ENCODE measurements around the gene HMGB4. TPM values are rescaled to one million over a fixed set of nuclear protein-coding genes. Genes with fewer than 3 reads are reported as not detected.

Gene HMGB4, protein sequence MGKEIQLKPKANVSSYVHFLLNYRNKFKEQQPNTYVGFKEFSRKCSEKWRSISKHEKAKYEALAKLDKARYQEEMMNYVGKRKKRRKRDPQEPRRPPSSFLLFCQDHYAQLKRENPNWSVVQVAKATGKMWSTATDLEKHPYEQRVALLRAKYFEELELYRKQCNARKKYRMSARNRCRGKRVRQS
- not detected in 2 replicates for total RNA-seq (2014; rRNA removed; shearing (Covaris generic))

GRCh38 chr1:33863779-33864178, at the start of gene HMGB4:
Gene HMGB4 (plus strand): TSS chr1:33864079. CDS start chr1:33864192, 113 bp downstream.
- DNase-seq (ENCODE audit: low spot score), result no peak

DNA sequence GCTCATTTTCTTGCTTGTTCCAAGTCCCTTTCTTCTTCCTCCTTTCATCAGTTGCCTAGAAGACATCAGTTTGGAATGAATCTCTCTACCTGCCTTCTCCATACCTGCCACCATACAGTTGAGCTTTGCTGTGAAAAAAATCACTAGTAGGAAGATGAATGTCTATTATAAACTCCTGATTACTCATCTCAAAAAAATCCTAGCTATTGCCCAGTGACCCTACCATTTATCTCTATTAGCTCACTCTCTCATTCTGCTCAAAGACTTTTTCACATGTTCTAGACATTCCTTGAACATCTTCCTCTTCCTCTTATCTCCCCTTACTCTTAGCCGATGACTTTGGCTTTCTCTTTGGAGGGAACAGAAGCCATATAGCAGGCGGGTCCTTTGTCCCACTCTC, 49.7 kb upstream of the HMGB4 start:
- DNase-seq (ENCODE audit: low spot score), result peak; percentile 68

DNA sequence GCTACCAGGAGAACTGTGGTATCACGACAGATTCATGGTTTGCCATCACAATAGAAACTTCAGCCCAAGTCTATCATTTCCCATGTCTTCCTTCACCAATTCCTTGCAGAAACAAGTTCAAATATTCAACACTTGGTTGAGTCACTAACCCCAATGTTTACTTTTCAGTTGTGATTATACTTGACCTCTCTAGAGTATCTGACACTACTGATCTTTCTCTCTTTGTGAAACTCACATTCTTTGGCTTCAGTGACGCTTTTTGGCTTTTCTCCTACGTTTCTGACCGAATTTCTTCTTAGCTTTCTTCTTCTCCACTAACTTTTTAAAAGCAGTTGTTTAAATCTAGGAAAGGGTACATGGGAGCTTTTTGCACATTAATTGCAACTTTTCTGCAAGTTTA, 48.8 kb upstream of the HMGB4 start:
- DNase-seq (ENCODE audit: low spot score), result peak; percentile 69

- no peak for DNase-seq (ENCODE audit: low spot score)
These were observed 45.8 kb upstream of the HMGB4 start for GRCh38 chr1:33818071-33818470.

DNA sequence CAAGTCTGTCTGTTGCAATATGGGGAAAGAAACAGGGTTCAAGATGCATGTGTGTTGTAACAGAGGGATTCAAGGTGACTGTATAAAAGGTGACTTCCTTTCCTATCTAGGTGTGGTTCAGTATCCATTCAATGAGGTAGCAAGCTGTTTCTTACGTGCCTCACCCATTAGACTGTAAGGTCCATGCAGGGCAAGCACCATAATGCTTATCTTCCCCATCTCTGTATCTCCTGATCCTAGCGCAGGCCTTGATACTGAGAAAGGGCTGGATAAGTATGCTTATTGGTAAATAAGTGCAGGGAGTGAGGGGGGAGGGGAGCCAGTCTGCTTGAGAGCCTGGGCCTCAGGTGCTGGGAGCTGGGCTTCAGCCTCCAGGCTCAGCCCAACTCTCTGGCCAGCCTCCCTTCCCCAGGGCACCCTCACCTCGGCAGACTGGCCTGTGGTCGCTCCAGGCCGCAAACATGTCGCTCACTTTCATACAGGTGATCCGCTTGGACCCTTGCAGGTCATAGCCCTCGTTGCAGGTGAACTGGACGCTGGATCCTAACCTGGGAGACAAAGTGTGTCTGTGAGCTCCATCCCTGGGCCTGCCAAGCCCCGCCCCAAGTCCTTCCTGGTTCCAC, 44.5 kb upstream of the HMGB4 start:
- DNase-seq (ENCODE audit: low spot score), result no peak

DNA sequence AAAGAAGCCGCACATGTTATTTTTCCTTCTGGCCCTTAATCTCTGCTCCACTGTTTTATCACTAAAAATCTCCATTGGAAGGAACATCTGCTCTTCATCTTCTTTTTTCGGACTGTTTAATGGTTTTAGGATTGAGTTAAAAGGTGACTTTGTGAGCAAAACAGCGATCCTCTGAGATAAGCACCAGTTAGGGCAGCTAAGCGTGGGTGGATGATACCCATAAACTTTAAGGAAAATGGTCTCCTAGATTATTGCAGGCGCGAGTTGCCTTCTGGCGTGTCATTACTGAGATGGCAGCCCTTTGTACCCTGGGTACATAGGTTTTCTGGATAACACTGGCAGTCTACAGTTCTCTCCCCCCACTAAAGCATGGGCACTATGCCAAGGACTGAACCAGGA, 44.0 kb upstream of the HMGB4 start:
- no peak for DNase-seq (ENCODE audit: low spot score)

DNA sequence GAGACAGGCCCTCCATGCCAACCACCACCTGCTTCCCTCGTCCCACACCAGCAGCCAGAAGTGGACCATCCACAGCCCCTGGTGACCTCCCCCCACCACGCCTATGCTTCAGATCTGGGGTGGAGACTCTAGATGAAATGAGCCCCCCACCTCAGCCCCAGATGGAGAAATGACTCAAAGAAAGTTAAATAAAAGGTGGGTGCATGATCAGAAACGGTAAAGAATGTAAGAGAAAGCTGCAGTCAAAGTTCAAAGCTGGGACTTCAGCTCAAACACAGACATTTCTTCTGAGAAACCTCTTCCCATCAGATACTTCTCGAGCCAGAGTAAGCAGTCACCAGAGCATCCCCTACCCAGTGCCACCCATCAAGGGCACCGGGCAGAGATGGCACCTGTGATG, 43.1 kb upstream of the HMGB4 start:
- no peak for DNase-seq (ENCODE audit: low spot score)

DNA sequence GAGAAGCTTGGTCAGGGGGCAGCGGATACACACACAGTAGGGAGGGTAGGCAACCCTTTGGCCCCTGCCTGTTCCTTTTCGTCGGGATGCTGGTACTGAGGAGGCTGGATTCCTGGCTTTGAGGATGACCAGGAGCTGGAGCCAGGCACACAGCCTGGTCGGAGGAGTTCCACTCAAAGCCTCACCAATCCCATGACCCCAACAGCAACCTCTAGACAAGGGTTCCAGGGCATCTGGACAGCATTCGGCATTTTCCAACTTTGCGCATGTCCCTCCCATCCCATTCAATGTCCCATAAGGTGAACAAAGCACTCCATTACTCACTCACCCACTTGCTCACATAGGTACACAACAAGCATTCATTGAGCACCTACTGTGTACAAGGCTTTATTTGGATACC, 42.6 kb upstream of the HMGB4 start:
- DNase-seq (ENCODE audit: low spot score), result no peak

GRCh38 chr1:33822396-33822795, 41.5 kb upstream of the HMGB4 start:
- no peak for DNase-seq (ENCODE audit: low spot score)

DNA sequence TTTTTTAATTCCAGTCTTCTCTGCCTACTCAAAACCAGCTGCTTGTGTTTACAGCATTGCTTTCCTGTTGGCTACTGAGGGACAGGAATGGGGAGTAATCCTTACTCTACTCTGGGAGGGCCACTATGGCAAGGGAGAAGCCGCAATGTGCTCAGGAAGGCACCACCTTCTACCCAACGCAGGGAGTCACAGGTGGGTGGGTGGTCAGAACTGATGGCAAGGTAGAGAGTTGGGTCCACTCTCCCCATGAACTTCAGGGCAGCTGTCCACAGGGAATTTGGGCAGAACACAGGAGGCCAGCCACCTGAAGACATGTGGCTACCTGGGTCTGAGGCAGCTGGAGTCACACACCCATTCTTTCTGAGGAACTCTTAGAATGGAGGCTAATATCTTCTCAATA, 40.5 kb upstream of the HMGB4 start:
- DNase-seq (ENCODE audit: low spot score), result no peak

- no peak for DNase-seq (ENCODE audit: low spot score)
These were observed 40.0 kb upstream of the HMGB4 start for GRCh38 chr1:33823830-33824229.

DNA sequence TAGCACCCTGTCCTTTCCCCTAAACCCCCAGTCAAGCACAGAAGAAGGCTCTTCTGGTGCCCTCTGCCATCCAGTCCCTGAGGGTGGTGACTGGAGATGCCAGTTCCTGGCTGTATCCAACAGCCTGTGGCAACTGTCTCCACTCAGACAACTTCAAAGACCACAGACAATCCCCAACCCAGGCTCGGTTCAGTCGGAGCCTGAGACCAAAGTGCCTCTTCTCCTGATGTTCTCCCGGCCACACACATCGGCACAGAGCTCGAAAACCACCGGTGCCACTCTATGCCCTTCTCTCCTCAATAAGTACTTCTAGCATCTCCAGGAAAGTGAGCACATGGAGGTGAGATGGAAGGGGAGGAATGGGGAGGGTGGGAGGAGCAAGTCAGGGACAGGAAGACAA, 39.6 kb upstream of the HMGB4 start:
- DNase-seq (ENCODE audit: low spot score), result no peak

DNA sequence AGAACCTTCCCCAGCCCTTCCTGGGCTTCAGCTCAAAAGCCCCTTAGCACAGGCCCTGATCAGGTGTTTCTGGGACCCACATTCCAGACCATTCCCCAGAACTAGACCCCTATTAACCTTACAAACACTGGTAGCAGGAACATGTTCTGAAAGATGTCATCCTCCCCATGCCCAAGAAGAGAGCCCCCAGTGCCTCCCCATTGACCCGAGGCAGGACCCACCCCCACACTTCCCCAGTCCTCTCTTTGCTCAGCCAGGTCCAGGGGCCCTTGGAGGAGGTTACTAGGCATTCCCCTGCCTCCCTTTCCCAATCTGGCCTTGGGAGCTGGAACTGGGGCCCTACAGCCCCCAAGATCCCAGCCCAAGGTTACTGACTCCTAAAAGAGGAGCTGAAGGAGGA, 38.9 kb upstream of the HMGB4 start:
- DNase-seq (ENCODE audit: low spot score), result no peak

GRCh38 chr1:33825506-33825905, 38.4 kb upstream of the HMGB4 start:
- DNase-seq (ENCODE audit: low spot score), result no peak

DNA sequence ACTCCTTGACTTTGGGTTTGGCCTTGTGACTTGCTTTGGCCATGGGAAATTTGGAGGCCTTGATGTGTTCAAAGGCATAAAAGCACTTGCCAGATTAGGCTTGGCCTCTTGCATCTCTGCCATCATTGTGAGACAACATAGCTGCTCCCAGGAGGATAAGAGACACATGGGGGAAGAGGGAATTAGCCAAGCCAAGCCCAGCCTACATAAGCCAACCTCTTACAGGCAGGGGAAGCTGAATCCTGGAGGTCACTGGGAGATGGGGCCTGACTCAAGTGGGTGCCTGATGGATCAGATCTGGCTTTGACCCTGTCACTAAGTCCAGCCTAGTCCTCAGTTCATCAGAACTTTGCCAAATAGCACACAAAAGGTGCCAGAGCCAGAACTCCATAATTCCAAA, 37.6 kb upstream of the HMGB4 start:
- no peak for DNase-seq (ENCODE audit: low spot score)

DNA sequence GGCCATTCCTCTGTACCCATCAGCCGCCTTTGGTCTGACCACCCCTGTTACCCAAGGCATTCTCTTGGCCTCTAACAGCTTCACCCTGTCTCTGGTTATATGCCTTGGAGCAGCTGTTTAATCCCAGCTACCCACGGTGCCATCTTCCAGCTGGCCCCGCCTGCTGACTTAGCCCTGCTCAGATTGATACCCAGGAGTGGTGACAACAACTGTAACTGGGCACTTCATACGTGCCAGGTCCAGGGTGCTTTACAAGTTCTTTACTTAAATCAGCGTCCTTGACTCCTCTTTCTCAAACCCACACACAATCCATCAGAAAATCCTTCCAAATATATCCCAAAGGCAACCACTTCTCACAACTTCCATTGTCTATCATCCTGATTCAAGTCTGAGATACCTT, 37.2 kb upstream of the HMGB4 start:
- DNase-seq (ENCODE audit: low spot score), result no peak

DNA sequence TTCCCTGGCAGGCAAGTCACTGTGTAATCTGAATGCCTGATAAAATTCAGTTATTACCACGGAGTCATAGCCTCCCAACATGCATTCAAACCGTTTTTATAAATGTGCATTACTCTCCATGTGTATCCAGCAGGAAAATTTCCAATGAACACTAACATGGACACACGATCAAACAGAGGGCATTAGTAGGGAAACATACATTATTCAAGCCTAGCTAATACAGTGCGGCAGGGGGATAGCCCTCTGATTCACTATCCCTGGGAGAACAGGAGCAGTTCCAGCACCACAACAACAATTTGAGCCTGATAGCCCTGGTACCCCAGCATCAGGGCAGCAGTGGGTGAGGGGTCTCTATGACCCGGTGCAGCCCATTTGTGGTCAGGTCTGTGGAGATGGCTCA, 35.8 kb upstream of the HMGB4 start:
- no peak for DNase-seq (ENCODE audit: low spot score)

DNA sequence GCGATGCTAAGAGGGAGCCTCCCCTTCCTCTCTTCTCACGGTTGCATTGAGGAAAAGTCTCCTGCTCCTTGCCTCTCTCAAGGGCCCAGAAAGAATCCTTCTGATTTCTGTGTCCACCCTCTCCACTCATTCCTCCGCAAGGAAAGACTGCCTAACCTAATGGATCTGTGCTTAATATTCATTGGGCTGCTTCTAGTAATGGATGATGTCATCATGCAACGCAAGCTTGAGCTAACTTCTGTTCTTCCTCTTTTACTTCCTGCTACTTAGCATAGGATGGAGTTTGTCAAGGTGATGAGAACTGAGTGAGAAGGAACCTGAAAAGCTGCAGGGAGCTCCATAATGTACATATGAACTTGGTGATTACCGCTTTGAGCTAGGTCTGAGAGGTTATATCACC, 35.2 kb upstream of the HMGB4 start:
- DNase-seq (ENCODE audit: low spot score), result no peak

- no peak for DNase-seq (ENCODE audit: low spot score)
These were observed 27.0 kb upstream of the HMGB4 start for GRCh38 chr1:33836911-33837310.

DNA sequence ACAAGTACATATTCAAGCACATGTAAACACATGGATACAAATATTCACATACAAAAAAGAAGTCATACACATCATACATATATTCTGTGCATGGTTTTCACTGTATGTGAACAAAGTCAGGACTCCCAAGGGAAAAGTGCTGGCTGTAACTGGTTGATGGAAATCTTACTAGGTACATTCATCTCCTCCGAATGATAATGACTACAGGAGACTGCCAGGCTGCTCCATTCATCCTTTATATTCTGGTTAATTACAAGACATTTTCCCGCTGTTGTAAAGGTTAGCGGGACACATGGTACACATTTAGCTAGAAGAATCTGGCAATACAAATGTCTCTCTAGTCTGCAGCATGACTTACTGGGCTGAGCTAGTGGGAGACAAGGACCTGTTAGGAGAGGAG, 26.2 kb upstream of the HMGB4 start:
- no peak for DNase-seq (ENCODE audit: low spot score)

DNA sequence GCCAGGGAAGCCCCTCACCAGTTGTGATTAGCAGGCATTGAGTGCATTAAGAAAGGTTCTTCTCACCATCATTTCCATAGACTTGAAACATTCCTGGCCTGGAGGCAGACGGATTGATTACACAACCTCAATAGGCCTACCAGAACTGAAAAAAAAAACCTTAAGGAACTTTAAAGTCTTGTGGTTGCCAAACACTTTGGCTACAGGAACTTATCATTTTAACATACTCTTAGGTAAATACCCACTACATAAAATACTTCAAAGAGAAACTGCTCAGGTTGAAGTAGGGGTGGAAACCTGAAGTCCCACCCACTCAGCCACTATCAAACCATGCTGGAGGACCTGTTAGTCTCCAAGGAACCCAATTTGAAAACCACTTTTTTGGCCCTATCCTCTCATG, 22.4 kb upstream of the HMGB4 start:
- no peak for DNase-seq (ENCODE audit: low spot score)

- DNase-seq (ENCODE audit: low spot score), result no peak
These were observed 21.5 kb upstream of the HMGB4 start for GRCh38 chr1:33842348-33842747.

DNA sequence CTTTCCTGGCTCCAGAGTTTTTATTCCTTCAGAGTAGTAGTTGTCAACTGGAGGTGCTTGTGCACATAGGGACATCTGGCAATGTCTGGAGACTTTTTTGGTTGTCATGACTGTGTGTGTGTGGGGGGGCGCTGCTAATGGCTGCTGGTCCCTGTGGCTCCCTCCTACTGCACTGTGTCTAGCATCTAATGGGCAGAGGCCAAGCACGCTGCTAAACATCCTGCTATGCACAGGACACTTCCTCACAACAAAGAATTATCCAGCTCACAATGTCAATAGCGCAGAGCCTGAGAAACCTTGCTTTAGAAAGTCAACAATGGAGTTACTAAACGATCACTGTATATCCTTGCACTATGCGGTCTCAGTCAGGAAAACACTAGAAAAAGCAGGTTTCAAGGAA, 19.7 kb upstream of the HMGB4 start:
- DNase-seq (ENCODE audit: low spot score), result no peak

DNA sequence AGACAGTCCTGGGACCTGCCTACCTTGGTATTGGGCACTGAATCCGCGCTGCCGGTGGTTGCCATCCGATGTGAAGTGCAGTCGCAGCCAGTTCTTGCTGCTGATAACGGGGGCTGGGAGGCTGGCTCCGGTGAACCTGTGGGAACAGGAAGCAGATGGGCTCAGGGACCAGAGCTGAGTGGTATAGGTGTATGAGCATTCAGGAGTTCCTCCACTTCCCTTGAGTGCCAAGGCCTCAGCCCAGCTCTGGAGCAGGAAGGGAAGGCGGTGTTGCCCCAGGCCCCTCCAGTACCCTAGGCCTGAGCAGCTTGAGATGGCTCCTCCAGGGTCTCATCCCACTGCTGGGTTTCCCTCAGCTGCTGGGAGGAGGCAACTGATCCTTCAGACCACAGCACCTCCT, 17.0 kb upstream of the HMGB4 start:
- no peak for DNase-seq (ENCODE audit: low spot score)

Measured in A172 (cell line).